H1 (cell line): ENCODE measurements around the gene LRRC26. TPM values are rescaled to one million over a fixed set of nuclear protein-coding genes. Genes with fewer than 3 reads are reported as not detected.

Source experiments
- BCL11A ChIP-seq, 2 experiments: IDR thresholded peaks; one replicate each; pipeline ENCODE4 v1.6.1; 2011; ENCODE audit warnings: low read depth in 2 of 2, low read length in 2 of 2, mild to moderate bottlenecking in 2 of 2
- CHD7 ChIP-seq: fragments of 300-600 bp; sonication (generic); IDR thresholded peaks from 2 replicates; pipeline ENCODE4 v1.7.1; 2012; ENCODE audit warnings: low read length, moderate library complexity, mild to moderate bottlenecking, inconsistent platforms; ENCODE audit not compliant: insufficient replicate concordance
- EP300 ChIP-seq, 2 experiments: IDR thresholded peaks; 1 replicate in 1 of 2; 2 replicates in 1 of 2; pipeline ENCODE4 v1.6.1; 2011 to 2012; ENCODE audit warnings: low read depth in 2 of 2, low read length in 2 of 2, mild to moderate bottlenecking in 2 of 2, borderline replicate concordance in 1 of 2, inconsistent platforms in 1 of 2, moderate library complexity in 1 of 2
- GTF2F1 ChIP-seq: IDR thresholded peaks from 2 replicates; pipeline ENCODE4 v1.6.1; 2012; ENCODE audit warnings: low read depth, low read length, improper control_type of control experiment, borderline replicate concordance
- HDAC6 ChIP-seq: IDR thresholded peaks from one replicate; pipeline ENCODE4 v1.7.1; 2012; ENCODE audit warnings: low read depth, mild to moderate bottlenecking, inconsistent platforms, low read length, moderate library complexity
- JUN ChIP-seq: IDR thresholded peaks from 2 replicates; pipeline ENCODE4 v1.6.1; 2011; ENCODE audit warnings: low read depth, mild to moderate bottlenecking, improper control_type of control experiment, low read length
- KDM4A ChIP-seq: IDR thresholded peaks from one replicate; pipeline ENCODE4 v1.7.1; 2012; ENCODE audit warnings: low read depth, mild to moderate bottlenecking, moderate library complexity, low read length, inconsistent platforms; ENCODE audit not compliant: severe bottlenecking
- NANOG ChIP-seq: IDR thresholded peaks from 2 replicates; pipeline ENCODE4 v1.6.1; 2011; ENCODE audit warnings: low read length, low read depth, mild to moderate bottlenecking, inconsistent platforms; ENCODE audit not compliant: insufficient read depth, poor library complexity, severe bottlenecking
- SRF ChIP-seq: IDR thresholded peaks from 2 replicates; pipeline ENCODE4 v1.6.1; 2011; ENCODE audit warnings: mild to moderate bottlenecking, low read depth, low read length, moderate library complexity
- SUZ12 ChIP-seq: fragments of 200-600 bp; sonication (generic); IDR thresholded peaks from 2 replicates; pipeline ENCODE4 v1.6.1; 2012; ENCODE audit warnings: mild to moderate bottlenecking, inconsistent platforms, low read length, moderate library complexity, mixed read lengths
- TAF7 ChIP-seq: optimal IDR thresholded peaks from 2 replicates; pipeline ENCODE3; 2011; ENCODE audit warnings: low read depth, mild to moderate bottlenecking, inconsistent platforms, low read length, moderate library complexity, borderline replicate concordance
- polyA plus RNA-seq, 7 experiments: library from polyadenylated mRNA; depleted of rRNA in 3 of 7; stranded (reverse) in 5 of 7; unstranded in 2 of 7; fragments of >200 nt in 5 of 7; fragments of 200-250 nt in 2 of 7; gene quantifications; 1 replicate in 5 of 7; 2 replicates in 1 of 7; 4 replicates in 1 of 7; pipeline versions ENCODE4 v1.2.1 to v1.2.3, GENCODE V29; 2011 to 2013; ENCODE audit warnings: missing spikeins in 2 of 7, mixed read lengths in 2 of 7
- total RNA-seq: library from RNA; stranded (reverse); fragmentation: NEBNext Ultra II Directional; extraction: Animal tissue kit (Norgen Biotek cat#: 25700); gene quantifications from 2 replicates; pipeline ENCODE4 v1.2.1, GENCODE V29; 2021

The LRRC26 gene
- total and polyA plus RNA-seq, 2 of the 8 experiments (the other 6 are each of a cell fraction or from before 2014, with no cell fraction given): 0.34 to 0.85 TPM

- TF ChIP-seq CHD7 (no peak), BCL11A (IDR thresholded peaks at IDR 0.05; ENCODE audit: low read depth in 2 of 2, low read length in 2 of 2) (no peak), KDM4A (no peak), SRF (no peak), HDAC6 (no peak), NANOG (no peak), JUN (no peak), GTF2F1 (no peak), EP300 (IDR thresholded peaks at IDR 0.05; ENCODE audit: borderline replicate concordance in 1 of 2, low read depth in 2 of 2, low read length in 2 of 2) (no peak), TAF7 (no peak), SUZ12 (no peak)
Observed at GRCh38 chr9:137194909-137195308, 25.1 kb upstream of the LRRC26 start (continued).
